SKM-1 (cell line): ENCODE results near the gene DCK.

ENCODE experiments used
- DNase-seq: peaks from one replicate; lab custom pipeline; 2025; ENCODE audit not compliant: unreplicated experiment; lab: John Stamatoyannopoulos, UW

DCK gene

DNA sequence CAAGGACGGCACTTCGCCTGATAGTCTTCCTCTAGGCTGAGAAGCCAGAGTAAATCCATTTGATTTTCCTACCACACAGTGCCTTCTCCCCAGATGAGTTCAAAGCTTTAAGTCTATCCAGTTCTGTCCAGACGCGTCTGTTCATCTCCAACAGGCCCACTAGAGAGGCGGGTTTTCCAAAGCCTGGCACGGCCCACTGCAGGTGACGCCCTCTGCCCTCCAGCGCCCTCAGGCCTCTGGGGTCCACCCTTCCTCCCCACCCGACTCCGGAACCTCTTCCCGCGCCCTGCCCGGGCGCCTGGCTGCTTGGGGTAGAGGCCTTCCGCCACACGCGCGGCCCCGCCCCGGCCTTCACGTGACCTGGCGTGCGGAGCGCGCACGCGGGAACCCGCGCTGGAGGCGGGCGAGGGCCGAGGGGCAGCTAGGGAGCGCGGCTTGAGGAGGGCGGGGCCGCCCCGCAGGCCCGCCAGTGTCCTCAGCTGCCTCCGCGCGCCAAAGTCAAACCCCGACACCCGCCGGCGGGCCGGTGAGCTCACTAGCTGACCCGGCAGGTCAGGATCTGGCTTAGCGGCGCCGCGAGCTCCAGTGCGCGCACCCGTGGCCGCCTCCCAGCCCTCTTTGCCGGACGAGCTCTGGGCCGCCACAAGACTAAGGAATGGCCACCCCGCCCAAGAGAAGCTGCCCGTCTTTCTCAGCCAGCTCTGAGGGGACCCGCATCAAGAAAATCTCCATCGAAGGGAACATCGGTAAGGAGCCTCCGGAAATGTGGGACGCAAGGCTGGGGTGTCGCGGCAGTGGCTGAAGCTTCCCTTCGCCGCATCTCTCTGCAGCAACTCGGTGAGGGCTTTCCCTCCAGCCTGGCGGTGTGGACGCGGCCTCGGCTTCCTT is at the start of gene DCK:
TSS of gene DCK (plus strand) at position 469 of the 888 bp plus-strand sequence. CDS start at position 656, 187 bp downstream.
- peak; percentile 69 for DNase-seq

DNA sequence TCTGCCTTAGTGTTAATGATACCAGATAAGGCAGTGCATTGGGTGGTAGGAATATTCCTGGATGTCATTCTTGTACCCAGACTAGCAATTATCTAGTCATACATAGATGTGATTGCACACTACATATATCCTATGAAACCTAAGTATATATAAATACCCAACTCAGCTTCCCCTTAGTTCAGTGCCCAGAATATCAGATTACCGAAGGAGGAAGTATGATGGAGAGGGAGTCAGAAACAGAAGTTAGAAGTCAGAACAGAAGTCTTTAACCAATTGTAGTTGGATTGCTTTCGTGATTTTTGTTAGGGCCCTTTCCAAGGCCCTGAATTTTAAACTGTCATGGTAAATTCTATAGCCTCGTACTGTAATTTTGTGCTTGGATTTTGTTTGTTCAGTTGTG is 48.4 kb upstream of the DCK start:
- peak; percentile 91 for DNase-seq

DNA sequence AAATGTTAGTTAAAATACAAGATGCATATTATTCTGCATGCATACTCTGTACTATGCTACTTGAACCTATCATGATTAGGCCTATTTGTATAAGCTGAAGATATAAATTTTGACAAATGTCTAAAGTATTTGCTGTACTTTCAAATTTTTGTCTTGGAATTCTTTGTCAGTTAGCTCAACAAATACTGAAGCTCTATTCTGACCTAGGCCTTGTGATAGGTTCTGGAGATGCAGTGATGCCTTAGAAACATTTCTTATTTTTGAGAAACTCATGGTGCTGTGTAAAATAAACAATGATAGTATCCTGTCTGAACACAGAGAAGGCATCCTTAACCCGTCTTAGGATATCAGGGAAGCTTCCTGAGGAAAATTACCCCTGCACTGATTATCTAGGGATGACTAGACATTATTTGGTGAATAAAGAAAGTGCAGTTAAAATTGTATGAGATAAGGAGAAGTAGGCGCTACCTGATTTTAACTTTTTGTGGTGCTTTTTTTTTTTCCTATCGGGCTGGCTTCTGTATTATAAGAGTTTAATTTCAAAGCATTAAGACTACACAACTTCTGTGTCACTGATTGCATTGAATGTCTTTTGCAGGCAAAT is 47.9 kb upstream of the DCK start:
- no peak for DNase-seq

DNA sequence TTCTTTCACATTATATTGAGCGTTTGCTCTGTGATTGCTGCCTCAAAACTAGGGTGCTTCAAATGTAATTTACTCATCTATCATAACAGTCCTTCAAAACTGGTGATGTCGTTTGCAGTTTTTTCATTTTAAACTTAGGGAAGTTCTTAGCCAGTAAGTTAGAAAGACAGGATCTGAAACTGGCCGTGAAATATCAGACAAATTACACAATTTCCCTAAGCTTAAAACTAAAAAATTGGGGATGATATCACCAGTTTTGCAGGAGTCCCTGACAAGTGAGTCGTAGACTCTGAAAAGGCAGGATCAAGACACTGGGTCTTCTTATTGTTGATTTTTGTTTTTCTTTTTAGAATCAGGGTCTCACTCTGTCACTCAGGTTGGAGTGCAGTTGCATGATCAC is 46.5 kb upstream of the DCK start:
- DNase-seq, result no peak

DNA sequence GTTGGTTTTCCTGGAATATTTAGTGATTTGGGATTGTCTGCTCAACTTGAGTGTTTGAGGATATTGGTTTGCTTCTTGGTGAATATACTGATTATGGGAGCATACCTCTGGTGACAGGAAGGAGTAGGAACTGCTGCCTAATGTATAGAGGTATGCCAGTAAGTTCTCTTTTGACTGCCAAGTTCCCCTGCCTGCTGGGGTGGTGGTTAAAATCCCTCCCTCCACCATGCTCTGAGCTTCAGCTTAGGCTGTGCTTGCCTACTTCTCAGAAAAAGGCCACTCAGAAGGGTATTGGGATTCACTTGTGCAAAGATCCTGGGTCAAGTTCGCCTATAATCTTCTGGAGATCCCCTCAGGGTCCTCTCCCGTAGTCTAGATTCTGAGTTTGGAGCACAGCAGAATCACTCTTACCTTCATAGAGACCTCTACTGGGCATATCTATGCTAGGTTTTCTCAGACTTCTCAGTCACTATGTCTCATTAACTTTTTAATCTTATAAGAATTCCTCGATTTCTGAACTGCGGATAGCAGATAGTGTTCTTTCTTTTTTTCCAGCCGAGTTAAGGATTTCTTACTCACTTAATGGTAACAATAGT is 44.7 kb upstream of the DCK start:
- DNase-seq, result no peak

DNA sequence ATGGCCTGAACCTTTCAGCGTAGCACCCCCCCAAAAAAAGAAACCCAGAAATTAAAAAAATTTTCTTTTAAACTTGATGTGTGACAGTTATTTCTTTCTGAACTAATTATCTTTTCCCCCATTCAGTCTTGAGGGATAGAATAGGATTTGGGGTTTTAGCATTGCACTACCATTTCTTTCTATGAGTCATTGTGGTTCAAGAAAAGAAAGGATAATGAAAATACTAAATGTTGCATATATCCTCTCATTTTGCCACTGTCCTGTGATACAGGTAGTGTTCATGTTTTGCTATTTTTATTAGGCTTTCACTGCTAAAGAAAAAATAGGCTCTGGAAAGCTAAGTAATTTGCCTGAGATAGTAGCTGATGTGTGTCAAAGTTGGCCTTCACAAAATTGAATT is 39.4 kb upstream of the DCK start:
- DNase-seq, result no peak

DNA sequence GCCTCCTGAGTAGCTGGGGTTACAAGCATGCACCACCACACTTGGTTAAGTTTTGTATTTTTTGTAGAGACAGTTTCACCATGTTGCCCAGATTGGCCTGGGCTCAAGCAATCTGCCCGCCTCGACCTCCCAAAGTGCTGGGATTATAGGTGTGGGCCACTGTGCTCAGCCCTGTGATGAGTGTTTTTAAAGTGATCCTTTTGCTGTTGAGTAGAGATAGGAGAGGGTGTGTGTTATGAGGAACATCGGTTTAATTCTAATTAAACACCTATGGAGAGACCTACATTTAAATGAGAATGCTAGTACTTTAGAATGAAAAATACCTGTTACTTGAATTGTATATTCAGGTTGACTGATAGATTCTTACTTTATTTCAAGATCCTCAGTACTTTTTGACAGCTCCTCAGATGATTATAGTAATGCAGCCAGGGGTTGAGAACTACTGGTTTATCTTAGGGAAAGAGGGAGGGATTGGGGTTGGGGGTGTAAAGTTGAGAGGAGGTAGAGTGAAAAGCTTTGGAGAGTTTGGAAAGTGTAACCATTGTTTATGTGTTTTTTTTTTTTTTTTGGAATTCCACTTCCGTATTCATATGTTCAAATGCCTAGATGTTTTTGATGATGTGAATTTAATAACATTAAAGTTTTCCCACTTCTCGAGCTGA is 36.8 kb upstream of the DCK start:
- DNase-seq, result no peak

DNA sequence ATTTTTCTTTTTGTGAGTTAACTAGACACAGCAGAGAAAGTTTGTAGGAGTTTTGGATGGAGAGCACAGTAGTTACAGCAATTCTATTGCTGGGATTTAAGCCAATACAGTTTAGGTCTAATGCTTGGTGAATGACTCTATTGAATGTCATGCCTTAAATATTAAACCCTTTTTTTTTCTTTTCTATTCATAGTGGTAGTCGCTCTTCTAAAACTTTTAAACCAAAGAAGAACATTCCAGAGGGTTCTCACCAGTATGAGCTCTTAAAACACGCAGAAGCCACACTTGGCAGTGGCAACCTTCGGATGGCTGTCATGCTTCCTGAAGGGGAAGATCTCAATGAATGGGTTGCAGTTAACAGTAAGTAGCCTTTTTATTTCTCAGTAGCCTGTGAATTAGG is 34.8 kb upstream of the DCK start:
- DNase-seq, result no peak

DNA sequence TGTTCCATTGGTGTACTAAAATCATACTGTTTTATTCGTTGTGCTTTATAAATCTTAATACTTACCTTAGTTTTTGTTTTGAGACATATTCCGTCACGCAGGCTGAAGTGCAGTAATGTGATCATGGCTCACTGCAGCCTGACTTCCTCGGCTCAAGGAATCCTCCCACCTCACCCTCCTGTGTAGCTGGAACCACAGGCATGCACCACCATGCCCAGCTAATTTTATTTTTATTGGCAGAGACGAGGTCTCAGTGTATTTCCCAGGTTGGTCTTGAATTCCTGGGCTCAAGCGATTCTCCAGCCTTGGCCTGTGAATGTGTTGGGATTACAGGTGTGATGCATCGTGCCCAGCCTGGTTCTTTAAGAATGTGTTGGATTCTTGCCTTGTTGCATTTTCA is 24.4 kb upstream of the DCK start:
- no peak for DNase-seq

DNA sequence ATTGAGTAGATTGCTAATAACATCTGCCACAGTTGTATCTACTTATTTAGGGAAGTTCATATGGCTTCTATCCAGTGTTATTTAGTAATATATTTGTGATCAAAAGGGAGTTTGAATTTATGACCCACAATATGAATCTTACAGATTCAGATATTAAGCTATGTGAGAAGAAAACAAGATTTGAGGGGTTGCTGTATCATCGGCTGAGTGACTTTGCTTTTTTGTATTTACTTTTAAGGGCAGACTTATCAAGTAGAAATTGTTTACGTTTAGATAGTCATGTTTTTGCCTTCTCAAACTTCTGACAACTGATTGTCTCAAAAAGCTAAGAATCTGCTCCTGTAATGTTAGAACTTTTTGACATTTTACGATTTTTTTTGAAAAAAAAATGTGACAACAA is 17.2 kb upstream of the DCK start:
- DNase-seq, result no peak

DNA sequence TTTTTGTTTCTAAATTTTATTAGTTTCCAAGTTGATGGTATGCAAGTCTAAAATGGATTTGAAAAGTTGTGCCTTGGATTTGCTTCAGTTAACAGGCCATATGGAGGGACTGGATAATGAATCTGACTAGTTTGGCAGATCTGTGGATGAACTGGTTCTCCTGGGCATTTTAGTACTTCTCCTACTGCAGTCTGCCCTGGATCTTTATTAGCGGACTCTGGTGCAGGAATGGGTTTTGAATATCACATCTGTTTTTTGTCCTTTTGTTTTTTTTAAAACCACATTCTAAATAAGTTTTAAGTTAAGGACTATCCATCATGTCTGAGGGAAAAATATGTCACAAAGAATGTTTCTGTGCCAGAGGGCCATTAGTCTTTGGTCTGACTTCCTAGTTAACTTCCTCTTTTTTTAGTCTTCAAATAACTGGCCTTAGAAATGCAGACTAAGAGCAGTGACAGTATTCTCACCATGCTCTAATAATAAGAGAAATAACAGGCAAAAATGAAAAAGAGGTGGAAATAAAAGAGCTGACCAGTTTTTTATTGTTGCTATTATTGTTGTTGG is 13.9 kb upstream of the DCK start:
- peak; percentile 51 for DNase-seq

DNA sequence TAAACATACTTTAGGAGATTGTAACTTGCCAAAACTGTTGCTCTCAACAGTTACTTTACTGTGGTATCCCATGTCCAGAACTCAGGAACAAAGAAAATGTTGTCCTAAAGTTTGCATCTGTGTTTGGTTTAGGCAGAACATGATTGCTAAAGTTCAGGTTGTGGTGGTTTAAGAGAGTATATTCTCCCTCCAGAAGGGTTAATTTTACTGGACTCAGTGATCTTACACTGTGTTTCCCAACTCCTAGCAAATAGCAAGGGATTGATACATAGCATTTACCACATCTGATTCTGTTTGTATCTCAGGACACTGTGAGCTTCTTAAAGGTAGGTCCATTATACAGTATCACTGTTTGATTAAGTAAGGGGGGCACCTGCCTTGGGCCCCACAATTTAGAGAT is 13.3 kb upstream of the DCK start:
- DNase-seq, result no peak

DNA sequence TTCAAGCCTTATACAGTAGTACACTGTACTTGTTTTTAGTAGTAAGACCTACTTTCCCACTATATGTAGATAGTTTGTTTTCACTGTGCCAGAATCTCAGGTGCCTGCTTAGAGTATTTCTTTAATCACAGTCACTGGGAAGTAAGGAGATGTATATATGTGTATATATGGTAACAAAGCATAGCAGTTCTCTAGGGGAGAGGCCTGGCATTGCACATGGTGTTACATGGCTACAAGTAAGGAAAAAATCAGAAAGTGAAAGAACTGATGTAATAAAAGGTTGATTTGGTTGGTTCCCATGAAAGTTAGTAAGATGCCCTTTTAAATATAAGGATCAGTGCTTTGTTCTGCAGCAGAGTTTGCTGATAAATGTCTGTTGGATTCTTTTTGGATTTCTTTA is 9.3 kb upstream of the DCK start:
- no peak for DNase-seq

DNA sequence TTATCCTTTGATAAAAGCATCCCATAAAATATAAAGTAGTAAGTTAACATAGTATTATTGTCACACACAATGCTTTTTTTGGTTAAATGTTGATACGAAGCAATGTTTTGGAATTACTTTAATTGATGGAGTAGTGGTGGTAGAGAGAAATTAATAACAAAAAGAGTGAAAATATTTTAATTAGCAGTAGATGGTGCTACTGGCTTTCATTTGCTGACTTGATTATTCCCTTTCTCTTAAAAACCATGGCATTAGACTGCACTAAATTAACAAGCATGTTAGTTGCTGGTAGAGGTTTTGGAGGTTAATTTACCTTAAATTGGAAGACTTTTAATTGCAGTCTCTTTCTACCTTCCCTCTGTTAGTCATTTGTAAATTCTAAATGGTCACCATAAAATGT is 8.9 kb upstream of the DCK start:
- DNase-seq, result no peak

DNA sequence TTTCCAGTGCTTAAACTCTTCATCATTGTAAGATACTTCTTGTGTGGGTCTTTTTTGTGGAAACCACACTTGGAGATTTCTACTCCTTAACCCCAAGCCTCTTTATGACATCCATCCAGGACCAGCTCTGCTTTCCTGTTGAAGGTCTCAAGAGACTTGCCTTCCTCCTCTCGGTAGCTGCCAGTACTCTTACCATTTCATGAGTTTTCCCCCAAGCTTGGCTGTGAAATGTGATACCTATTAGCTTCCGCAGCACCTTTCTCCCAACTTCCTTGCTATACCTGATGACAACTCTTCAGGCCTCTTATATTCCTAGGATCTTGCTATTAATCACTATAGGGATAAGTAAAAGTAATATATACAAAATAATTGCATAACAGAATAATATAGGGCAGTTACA is 1.9 kb upstream of the DCK start:
- DNase-seq, result no peak

DNA sequence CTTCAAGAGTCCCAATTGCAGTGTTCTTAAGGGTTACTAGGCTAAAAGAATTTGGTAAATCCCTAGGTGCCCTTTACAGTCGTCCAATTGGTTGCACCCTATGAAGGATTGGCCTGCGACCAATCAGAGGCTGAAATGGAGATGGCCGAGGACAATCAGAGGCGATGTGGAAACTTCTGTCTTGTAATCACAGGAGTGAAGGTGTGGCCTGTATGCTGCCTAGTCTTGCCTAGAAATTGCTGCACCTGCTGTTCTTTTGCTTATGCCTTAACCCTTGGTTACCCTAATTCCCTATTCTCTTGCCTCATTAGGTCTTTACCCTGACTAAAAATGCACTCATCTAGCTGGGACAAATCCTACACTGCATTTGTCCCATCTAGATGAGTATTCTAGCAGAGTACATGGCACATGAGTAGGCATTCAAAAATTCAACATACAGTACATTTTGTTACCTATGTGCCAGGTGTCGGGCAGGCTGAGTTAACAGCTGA is 1.0 kb upstream of the DCK start:
- no peak for DNase-seq

DNA sequence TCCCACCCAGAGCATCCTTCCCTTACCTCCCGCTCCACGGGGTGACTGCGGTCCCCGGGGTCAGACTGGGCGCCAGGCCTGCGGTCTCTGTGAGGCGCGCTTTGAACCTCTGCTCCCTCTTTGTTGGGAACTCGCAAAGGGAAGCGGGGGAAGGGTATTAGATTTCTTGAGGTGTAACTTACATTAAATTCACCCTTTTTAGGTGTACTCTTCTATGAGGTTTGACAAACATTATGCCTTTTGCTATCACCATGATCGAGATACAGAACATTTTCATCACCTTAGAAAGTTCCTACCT is 569 bp downstream of the DCK start:
- DNase-seq, result no peak

DNA sequence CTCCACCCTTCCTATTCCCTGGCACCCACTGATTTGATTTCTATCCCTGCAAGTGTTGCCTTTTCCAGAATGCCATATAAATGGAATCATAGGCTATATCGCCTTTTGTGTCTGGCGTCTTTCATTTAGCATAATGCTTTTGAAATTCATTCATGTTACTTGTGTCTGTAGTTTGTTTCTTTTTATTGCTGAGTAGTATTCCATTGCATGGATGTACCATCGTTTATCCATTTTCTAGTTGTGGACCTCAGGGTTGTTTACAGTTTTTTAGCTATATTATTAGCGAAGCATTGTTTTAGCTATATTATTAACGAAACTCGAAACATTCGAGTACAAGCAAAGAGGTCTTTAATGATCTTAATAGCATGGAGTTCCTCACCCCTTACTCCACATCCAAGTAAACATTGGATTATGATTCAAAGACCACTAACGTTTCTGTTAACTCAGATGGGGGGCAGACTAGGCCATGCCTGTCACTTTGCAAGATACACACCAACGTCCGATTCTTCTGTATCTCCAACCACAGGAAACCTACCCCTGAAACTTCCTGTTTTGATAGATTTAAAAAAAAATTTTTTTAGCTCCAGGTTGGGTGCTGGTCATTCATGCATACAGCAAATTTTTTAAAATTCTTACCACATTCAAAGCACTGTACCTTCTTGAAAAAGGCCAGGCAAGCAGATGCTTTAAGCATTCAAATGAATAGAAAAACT is 1.1 kb downstream of the DCK start:
- DNase-seq, result peak; percentile 19

DNA sequence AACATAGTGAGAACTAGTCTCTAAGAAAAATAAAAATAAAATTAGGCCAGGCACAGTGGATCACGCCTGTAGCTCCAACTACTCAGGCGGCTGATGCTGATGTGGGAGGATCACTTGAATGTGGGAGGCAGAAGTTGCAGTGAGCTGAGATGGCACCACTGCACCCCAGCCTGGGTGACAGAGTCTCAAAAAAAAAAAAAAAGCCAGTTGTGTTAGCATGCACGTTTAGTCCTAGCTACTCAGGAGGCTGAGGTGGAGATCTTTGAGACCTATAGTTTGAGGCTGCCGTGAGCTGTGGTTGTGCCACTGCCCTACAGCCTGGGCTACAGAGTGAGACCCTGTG is 2.5 kb downstream of the DCK start:
- no peak for DNase-seq

DNA sequence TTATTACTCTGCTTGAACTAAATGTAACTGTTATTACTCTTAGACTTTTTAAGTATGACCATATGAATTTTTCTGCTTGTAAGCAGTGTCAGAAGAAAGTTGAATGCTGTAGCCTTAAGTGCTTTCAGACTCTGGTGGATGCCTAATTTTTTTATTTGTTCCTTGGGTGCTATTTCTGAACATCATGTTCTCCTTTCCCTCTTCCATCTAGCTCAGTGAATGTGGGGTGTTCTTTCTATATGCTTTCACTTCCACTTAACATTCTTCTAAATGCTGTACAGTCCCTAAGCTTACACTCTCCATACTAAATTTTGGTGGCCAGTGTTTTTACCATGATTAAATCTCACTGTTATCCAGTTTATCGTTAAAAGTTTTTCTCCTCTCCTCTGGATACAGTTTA is 3.6 kb downstream of the DCK start:
- DNase-seq, result no peak

DNA sequence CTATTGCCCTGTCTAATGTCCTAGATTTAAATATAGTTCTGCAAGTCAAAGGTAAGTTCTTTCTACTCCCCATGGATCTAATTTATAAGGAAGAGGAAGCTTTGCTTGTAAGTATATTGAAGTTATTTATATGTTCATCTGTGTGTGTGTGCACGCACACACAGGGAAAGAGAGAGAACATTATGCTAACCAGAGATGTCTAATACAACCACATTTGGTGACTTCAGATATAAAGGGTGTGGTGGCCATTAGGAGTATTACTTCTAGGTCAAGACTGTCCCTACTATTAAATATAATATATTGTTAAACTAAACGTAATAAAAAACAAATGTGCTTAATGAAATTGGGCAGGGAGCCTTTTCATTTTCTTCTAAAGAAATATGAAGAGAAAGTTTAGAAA is 4.1 kb downstream of the DCK start:
- DNase-seq, result no peak
